ENCODE data around the gene ZNF827.

ZNF827 gene

DNA sequence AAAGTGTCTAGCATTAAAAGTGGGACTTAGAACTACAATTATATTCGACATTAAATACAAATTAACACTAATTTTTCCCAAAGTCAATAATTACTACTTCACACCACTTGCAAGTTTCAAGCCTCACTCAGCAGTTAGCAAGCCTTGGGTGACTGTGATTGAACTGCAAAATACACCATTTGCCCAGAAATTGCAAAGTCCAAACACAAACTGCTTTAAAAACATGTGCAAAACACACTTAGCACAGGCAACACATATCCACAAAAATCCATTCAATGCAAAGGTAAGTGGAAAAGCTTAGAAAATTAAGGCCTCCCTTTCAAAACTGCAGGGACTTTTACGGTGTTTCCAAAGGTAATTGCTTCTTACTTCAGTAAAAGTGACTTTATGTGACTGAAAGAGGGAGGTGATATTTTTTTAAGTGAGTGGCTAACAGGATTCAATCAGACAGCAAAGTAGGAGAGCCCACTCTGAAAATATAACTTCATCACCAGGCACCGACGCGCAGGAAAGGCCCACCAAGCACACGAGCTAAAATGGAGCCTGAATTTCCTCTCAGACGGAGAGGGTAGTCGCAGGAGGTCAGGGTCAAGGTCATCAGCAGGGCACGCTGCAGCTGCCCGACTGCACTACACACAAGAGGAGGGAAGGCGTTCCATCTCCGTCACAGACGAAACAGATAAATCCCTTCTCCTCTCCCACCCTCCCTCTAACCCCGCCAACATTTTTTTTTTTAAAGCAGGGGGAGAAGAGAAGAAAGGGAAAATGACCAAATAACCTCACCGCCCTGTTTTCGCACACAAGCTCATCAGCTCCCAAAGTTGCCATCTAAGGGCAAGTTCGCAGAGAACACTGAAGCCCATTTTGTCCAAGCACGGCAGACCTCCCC, 3.1 kb downstream of the ZNF827 start:
- DNase-seq (ENCODE audit: low read depth), result no peak

DNA sequence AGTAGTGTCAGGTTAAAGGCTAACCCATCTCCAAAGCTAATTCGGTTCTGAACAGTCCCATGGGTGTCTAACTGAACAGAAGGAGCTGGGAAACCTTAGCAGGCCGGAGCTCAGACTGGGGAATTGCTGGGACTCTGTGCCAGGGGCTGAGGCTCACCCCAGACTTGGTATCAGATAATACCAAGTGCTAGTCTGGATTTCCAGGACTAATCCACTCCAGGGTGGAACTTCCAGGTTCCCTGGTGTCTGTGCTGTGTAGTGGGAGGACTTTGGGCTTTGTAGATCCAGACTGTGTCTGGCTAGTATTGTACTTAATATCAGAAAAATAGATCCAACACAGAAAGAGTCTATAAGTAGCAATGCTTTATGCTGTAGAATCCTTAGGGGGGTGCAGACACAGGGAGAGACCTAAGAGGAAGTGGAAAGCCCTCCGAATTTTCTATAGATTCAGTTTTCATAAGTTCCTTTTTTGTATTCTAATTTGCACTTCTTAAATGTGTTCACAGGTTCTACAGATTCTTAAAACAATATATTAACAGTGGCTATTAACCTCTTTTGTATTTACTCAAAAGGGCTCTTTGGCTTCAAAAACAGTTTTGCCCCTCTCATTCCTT, 4.1 kb downstream of the ZNF827 start:
- no peak for DNase-seq (ENCODE audit: low read depth)

DNA sequence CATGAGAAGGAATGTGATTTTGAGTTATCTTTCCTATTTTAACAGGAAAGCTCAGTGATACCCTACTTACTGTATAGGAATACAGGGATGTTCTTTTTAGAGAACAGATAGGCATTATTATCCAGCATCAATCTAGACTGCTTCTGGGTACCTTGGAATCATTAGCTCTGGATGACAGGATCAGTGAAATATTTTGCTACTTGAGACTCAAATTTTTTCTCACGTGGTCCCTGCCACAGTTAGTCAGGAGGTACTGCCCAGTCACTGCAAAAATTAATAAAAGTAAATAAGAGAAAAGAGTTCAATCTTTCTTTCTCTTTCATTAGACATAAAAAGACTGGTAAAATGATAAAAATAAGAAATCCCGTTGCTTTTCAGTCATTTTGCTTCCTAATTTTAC, 5.5 kb downstream of the ZNF827 start:
- no peak for DNase-seq (ENCODE audit: low read depth)

DNA sequence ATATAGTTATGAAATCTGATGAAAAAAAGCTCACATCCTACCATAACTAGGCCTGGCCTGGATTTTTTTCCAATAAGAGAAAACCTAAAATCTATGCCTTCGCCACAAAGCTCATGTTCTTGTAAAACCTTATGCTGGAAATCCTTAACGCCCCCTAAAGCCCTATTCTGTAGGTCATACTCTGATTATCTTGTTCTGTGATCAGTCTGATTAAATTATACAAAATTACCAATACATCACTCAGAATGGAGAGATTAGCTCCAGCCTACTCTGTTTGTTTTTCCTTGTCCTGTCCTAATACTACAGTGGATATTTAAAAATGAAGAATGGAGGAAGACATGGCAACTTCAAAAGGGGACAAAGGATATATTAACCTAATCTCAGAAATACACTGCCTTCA, 7.2 kb downstream of the ZNF827 start:
- DNase-seq (ENCODE audit: low read depth), result no peak

DNA sequence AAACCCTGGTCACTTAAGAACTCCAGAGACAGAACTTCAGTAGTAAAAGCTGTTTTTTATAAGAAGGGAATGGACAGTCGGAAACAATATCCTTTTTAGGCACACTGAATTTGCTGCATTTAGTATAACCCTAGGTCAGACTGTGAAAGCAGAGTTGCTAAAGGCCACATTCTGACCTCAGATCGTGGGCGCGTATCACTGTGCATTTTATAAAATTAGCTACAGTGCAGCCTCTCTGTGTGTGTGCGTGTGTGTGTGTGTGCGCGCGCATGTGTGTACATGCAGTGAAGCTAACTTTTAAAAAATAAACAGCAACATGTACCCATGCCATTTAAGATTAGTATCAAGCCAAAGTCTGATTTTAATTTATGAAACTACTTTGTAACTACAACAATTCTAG, 8.0 kb downstream of the ZNF827 start:
- no peak for DNase-seq (ENCODE audit: low read depth)

DNA sequence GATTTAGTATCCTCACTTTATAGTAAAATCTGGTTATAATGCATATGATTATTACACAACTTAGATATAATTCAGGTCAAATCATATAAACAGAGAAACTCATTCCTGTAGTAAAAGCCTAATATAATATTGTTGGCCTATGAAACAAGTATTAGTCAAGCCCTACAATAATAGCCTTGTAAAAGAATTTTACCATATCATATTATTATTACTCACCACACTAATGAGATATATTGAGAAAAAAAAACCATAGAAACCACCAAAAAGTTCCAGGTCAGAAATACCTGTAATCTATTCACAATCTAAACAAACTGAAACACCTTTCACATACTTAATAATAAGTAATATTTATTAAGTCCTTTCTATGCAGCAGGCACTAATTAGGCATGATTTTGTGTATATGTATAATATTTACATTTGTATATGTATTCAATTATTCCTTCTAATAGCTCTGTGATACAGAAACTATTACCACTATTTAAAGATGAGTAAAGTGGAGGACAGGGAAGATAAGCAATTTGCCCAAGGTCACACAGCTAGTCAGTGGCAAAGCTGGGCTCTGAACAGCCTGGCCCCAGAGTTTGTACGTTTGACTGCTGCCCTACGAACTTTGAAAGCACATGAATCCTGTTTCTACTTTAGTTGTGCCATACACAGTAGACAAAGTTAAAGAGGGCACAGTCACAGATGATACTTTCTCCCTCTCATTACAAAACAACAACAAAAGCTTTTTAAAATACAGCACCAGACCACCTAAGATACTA, 9.0 kb downstream of the ZNF827 start:
- no peak for DNase-seq (ENCODE audit: low read depth)

DNA sequence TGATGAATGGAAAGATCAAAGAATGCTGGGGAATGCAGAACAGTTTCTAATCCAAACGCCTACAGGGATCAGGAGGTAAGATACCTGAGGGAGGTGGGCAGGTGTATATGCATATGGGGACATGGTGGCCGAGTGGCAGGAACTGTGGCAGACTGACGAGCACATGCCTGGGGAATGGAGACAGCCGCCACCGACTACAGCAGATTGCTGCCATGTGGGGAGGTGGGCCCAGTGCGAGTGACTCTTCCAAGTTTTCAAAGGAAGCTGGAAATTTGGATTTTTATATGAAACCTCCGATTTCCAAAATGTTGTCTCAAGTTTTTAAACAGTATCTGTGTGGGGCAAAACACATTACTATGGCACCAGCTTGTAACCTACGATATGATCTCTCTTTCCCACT, 9.9 kb downstream of the ZNF827 start:
- DNase-seq (ENCODE audit: low read depth), result no peak

DNA sequence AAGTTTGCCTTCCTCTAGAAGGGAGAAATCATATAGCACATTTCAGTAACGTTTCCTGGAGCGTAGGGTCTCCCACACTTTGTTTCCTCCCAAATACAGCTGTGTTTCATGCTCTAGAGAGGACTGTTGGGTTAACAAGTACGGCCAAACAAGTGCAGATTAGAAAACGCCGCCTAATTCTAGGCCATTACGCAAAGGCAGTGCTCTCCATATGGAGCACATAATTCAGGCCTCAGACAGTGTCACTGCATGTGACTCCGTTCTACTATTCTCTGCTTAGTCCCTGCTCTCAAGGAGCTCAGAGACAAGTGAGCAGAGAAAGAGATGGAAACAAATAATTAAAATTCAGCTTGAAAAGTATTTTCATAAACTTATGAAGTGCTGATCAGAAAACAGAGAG, 11.6 kb downstream of the ZNF827 start:
- DNase-seq (ENCODE audit: low read depth), result no peak

DNA sequence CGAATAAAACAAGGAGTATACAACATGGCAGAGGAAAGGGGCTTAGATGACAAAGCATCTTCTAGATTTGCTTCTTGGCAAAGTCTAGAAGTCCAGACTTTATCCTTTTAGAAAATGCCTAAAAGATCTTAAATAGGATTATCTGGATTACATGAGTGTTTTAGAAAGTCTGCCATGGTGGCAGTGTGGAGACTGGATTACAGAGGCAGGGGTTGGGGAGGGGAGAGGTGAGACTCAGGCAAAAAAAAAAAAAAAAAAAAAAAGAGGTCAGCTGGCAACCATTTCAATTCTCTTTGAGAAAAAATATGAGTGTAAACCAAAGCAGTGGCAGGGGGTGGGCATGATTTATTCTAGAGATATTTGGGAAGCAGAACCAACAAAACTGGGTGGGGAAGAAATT, 17.4 kb downstream of the ZNF827 start:
- DNase-seq (ENCODE audit: low read depth), result no peak

DNA sequence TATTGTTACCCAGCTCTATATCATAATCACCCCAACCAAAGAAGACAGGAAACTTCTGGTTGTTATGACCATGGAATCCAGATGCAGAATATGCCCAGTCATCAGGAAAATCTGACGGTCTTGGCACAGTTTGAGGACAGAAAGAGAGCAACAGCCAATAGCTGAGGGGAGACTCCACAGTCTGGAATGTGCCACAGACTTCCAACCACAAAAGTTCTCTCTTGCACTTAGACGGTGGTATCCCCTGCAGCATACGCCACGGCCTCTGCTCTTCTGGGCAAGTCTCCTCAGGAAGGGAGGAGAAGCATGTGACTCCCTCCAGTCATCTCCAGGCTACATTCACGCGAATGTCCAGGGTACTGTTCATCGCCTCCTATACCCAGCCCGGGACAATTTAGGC, 18.4 kb downstream of the ZNF827 start:
- DNase-seq (ENCODE audit: low read depth), result no peak

DNA sequence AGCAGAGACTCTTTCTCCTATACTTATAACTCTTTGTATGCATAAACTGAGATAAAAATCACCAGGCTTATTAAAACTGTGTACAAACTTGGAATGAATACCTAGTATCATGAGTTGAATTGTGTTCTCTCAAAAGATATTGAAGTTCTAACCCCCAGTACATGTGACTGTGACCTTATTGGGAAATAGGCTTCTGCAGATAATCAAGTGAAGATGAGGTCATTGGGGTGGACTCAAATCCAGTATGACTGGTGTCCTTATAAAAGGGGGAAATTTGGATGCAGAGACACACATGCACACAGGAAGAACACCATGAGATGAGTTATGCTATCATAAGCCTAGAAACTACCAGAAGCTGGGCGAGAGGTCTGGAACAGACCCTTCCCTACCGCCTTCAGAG, 26.2 kb downstream of the ZNF827 start:
- DNase-seq (ENCODE audit: low read depth), result no peak

DNA sequence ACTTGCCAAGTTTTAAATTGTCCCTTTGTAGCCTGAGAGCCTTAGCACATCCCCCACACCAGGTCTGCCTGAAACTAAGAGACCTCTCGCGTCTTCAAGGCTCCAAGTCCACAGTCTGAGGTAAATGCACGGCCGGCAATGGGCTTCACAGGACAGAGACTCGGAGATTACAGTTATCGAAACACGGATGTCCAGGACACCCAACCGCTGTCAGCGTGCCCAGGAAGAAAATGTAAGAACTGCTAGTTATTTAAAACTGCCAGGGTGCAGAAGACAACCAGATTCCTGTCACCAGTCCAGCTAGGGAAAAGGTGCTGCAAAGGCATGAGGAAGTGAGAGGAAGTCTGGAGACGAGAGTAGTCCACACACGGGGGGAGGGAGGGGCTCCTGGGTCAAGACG, 28.9 kb downstream of the ZNF827 start:
- no peak for DNase-seq (ENCODE audit: low read depth)

DNA sequence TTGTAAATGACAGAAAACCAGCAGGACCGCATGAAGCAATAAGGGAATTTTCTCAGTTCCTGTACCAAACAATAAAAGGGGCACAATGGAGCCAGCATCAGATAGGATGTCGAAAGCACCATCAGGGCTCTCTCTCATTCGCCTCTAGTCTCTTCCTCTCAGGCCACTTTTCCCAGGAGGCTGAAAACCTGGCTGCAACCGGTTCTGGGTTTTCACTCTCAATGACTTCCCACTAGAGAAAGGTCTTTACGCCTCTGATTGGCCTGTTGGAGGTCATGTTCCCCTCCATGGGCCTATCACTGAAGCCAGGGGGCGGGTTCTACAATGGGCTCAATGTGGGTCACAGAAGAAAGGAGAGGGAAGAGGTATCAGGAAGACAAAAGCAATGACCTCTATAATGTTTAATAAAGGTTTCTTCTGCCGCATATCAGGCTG, 29.3 kb downstream of the ZNF827 start:
- DNase-seq (ENCODE audit: low read depth), result no peak

DNA sequence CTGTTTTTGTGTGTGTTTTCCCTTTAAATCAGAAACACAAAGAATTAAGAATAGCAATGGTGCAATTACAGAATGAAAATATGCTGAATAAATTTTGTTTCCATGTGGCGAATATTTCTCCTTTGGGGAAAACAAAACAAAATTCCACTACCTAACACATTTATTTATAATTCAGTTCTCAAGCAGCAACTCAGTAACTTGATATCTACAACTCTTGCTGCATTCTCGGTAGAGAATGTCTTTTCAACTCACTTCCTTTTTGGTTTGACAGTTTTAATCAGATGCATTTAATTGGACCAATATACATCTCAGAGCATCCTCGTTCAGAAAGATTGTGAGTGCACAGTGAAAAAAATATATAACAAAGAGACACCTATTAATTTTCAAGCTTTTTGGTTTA, 30.8 kb downstream of the ZNF827 start:
- DNase-seq (ENCODE audit: low read depth), result no peak

DNA sequence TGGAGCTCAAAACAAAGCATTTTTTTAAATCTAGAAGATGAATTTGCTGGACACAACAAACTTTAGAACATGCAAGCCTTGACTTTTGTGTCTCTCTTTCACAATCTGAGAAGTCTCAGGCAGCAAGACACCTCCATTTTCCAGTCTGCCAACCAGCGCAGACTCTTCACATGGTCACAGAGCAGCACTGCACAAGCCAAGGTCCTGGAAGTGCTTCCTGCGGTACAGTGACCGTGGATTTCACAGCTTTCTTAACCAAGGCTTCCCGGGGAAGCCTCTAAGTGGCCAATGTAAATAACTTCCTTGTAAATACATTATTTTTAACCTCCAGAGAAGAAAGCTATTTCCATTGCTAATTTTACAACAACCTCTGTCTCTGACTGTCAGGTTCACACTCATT, 31.2 kb downstream of the ZNF827 start:
- DNase-seq (ENCODE audit: low read depth), result no peak

DNA sequence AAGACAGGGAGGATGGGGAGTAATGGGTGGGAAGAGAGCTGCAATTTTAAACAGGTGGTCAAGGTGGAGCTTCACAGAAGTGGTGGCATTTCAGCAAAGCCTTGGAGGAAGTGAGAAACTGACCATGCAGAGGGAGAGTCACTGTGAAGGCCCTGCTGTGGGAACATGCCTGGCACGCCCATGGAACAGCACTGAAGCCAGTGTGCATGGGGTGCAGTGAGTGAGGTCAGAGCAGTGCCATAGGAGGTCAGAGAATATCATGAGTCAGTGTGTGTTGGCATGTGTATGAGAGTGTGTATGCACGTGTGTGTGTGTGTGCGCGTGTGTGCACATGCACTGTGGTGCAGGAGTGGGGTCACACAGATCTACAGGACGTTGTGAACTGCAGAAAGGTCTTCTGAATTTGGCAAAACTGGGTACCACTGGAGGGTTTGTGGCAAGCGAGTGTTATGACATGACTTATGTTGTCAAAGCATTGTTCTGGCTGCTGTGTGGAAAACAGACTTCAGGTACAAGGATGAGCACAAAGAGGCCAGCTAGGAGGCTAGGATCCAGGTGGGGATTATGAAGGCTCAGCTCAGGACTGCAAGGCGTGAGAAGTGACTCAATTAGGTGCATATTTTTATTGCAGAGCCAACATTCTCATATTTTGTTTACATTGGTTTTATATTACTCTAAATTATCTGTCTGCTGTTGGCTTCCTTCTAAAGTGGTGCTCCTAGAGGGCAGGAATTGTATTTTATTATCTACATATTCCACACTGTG, 34.0 kb downstream of the ZNF827 start:
- no peak for DNase-seq (ENCODE audit: low read depth)

DNA sequence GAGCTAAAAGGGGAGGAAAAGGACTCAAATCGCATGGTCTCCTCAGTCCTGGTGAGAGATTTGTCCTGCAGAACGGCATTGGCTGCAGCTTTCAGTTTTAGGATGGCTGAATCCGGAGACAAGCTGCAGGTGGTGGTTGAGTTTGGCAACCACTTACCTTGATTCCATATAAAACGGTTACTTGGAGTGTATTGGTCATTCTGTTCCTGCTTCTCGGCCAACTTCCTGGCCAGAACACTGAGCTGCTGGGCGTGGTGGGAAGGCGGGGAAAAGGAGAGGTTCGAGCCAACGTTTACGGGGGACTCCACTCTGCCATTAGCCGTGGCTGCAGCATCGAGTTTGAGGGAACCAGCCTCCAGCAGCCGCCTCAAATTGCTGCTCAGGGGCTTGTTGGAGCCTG, 36.1 kb downstream of the ZNF827 start:
- no peak for DNase-seq (ENCODE audit: low read depth)

DNA sequence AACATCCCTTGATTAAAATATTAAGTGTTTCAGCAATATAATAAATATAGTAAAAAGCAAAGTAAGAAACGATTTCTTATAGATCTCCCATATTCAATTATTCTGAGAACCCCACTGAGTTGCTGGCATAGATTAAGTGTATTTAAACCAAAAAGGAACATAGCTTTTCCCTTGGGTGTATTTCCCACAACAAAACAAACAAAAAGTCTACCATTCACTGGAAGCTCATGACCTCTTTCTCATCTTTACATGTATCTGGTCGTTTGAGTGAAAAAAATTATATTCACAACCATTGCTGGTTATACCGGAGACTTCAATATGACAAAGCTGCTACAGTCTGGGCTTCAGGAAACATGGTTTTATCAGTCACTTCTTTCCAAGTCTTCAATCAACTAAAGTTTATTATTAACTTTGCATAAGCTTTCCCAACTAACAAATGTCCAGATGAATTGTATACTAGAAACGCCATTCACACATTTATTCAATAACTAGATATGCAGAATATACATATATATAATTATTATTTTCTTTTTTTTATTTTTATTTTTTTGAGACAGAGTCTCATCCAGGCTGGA, 38.6 kb downstream of the ZNF827 start:
- no peak for DNase-seq (ENCODE audit: low read depth)

DNA sequence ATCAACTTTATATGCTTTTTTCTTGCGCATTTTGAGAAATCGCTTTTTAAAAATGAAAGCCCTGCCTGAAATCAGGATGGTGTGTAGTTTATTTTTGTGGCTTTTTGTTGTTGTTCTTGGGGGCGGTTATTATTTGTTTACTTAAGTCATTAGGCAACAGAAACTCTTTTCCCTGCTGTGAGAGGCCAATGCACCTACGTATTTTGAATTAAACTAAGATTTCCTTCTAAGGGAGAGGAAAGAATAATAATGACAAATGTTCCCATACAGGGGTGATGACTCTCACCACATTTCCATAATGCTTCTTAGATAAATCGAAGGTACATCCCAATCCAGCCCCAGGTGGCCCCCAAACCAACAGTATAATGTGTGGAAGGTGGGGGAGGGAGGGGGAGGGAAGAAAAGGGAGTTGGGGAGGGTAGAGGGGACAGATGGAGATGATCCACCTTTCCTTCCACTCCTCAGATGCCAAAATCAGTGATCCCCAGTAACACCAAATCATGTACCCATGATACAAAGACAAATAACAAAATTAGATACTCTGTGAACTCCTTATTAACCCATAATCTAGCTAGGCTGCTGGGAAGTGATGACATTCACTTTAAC, 39.6 kb downstream of the ZNF827 start:
- DNase-seq (ENCODE audit: low read depth), result no peak

DNA sequence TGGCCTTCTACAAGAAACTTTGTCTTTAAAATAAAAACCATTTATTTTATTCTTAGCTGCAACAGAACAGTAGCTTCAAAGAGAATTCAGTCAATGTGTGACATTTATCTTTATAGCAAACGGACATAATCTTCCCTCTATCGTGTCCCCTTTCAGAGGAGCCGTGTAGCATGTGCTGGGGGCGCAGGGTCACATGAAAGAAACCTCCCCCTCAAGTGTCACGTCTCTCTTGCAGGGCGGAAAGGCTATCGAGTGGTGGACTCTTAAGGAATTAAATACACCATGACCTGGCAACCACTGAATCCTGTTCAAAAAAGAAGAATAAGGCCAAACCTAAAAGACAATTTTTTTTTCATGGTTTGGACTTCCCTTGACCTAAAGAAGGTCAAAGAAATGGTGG, 40.2 kb downstream of the ZNF827 start:
- DNase-seq (ENCODE audit: low read depth), result no peak

DNA sequence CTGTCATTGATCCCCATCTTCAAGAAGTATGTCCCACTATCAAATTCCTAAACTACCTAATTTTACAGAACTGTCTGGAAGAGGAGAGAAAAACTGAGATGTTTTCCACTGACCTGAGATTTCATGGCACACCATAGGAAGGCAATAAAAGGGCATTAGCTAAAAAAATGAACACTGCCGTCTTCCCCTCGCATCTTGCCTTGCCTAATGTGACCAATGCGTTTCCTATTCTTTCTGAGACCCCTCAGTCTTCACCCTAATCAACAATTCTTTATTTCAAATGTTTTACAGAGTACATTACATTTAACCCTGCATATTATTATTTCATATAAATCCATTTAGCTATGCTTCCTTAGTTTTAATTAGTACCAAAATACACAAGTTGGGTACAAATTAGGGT, 43.6 kb downstream of the ZNF827 start:
- DNase-seq (ENCODE audit: low read depth), result no peak

DNA sequence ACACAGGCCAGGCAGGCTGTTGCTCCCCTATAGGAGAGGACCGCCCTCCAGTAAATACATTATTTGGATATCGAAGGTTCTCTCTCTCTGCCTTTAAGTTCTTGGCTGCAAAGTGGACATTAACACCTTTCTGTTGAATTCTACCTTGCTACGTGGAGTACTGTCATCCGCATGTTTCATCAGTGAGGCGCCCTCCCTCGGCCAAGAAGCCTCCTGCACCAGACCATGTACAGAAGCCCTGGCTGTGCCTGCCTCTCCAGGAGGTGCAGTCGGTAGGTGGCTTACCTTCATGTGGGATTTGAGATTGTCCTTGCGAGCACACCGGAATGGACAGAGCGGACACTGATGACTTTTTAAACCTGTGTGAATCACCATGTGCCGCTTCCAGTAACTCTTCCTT, 46.7 kb downstream of the ZNF827 start:
- no peak for DNase-seq (ENCODE audit: low read depth)

Measured in stimulated activated CD8-positive, alpha-beta memory T cell treated with anti-CD3 and anti-CD28 coated beads, Interleukin-7, amount 100 ng/mL, for 24 hours (primary cell).